NB4 (cell line): ENCODE data around the gene MADCAM1.
A peak's percentile ranks its signal among the peaks of the same experiment; 100 is the strongest.

Source experiments
- DNase-seq: peaks from one replicate; pipeline ENCODE4 v3.0.0; 2010; ENCODE audit warnings: low read depth
- H3K4me3 ChIP-seq: one replicate; pipeline ENCODE4 v1.5.1; 2011; ENCODE audit warnings: mild to moderate bottlenecking, low read depth, low read length, moderate library complexity
- MYC ChIP-seq: IDR thresholded peaks from 2 replicates; pipeline ENCODE4 v1.6.1; 2011; ENCODE audit warnings: low read depth, low read length
- POLR2A ChIP-seq: IDR thresholded peaks from 2 replicates; pipeline ENCODE4 v1.6.1; 2011; ENCODE audit warnings: mild to moderate bottlenecking; ENCODE audit not compliant: insufficient read length; ENCODE audit errors: extremely low read depth
- TF ChIP-seq, protein P1 (sequence below): IDR thresholded peaks from 2 replicates; pipeline ENCODE4 v1.6.1; 2011; ENCODE audit warnings: low read depth, low read length
- TF ChIP-seq, protein P2 (sequence below): IDR thresholded peaks from one replicate; pipeline ENCODE4 v1.5.1; 2012; ENCODE audit warnings: low read depth, low read length

The MADCAM1 gene

DNA sequence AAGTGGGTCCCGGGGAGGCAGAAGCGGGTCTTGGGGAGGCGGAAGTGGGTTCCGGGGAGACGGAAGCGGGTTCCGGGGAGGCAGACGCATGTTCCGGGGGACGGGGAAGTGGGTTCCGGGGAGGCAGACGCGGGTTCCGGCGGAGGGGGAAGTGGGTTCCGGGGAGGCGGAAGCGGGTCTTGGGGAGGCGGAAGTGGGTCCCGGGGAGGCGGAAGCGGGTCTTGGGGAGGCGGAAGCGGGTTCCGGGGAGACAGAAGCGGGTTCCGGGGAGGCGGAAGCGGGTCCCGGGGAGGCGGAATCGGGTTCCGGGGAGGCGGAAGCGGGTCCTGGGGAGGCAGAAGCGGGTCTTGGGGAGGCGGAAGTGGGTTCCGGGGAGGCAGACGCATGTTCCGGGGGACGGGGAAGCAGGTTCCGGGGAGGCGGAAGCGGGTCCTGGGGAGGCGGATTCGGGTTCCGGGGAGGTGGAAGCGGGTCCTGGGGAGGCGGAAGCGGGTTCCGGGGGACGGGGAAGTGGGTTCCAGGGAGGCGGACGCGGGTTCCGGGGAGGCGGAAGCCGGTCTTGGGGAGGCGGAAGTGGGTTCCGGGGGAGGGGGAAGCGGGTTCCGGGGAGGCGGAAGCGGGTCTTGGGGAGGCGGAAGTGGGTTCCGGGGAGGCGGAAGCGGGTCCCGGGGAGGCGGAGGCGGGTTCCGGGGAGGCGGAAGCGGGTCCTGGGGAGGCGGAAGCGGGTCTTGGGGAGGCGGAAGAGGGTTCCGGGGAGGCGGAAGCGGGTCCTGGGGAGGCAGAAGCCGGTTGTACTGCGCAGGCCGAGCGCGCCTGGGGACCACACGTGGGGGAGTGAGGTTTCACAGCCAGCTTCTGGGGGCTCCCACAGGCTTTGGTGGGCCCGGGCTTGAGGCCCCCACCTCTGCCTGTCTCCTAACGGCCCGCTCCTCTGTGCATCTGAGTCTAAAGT, 37.9 kb upstream of the MADCAM1 start:
- no peak for TF ChIP-seq MYC
- TF ChIP-seq, protein P1, sequence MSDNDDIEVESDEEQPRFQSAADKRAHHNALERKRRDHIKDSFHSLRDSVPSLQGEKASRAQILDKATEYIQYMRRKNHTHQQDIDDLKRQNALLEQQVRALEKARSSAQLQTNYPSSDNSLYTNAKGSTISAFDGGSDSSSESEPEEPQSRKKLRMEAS = no peak
- no peak for DNase-seq
- H3K4me3 ChIP-seq = no peak overlapping the region

DNA sequence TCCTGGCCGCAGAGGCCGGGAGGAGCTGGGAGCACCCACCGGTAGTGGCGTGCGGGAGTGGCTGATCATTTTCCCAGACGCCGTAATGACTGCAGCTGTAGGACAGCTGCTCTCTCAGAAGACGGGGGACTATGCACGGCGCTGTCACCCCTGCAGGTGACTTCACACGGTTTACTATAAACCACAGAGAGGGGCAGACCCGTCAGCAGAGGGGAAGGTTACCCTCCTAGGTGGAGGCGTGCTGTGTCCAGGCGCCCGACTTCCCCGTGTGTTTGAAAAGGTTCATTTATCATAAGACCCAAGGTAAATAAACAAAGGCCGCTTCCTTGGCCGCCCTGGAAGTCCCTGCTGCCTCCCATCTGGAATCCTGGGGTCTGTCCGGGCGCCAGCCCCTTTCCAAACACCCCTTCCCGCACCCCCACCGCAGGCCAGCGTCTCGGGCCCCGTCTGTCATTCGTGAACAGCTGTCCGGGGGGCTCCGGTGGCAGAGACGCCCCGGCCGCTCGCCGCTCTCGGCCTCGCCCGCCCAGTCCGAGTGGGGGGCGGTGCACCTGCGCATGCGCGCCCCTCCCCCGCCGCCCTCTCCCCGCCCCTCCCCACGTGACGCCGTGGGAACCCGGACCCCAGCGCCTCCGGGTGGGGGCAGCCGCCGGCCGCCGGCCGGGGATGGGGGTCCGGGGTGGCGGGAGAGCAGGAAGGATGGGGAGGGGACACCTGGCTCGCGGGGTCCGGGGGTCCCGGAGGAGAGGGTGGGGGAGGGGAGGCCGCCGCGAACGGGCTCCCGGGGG, 36.4 kb upstream of the MADCAM1 start:
- TF ChIP-seq, protein P1 = no peak
- no peak for TF ChIP-seq POLR2A
- no peak for TF ChIP-seq MYC
- TF ChIP-seq, protein P2, sequence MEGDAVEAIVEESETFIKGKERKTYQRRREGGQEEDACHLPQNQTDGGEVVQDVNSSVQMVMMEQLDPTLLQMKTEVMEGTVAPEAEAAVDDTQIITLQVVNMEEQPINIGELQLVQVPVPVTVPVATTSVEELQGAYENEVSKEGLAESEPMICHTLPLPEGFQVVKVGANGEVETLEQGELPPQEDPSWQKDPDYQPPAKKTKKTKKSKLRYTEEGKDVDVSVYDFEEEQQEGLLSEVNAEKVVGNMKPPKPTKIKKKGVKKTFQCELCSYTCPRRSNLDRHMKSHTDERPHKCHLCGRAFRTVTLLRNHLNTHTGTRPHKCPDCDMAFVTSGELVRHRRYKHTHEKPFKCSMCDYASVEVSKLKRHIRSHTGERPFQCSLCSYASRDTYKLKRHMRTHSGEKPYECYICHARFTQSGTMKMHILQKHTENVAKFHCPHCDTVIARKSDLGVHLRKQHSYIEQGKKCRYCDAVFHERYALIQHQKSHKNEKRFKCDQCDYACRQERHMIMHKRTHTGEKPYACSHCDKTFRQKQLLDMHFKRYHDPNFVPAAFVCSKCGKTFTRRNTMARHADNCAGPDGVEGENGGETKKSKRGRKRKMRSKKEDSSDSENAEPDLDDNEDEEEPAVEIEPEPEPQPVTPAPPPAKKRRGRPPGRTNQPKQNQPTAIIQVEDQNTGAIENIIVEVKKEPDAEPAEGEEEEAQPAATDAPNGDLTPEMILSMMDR = no peak
- DNase-seq = peak; percentile 20
- H3K4me3 ChIP-seq = no peak overlapping the region

DNA sequence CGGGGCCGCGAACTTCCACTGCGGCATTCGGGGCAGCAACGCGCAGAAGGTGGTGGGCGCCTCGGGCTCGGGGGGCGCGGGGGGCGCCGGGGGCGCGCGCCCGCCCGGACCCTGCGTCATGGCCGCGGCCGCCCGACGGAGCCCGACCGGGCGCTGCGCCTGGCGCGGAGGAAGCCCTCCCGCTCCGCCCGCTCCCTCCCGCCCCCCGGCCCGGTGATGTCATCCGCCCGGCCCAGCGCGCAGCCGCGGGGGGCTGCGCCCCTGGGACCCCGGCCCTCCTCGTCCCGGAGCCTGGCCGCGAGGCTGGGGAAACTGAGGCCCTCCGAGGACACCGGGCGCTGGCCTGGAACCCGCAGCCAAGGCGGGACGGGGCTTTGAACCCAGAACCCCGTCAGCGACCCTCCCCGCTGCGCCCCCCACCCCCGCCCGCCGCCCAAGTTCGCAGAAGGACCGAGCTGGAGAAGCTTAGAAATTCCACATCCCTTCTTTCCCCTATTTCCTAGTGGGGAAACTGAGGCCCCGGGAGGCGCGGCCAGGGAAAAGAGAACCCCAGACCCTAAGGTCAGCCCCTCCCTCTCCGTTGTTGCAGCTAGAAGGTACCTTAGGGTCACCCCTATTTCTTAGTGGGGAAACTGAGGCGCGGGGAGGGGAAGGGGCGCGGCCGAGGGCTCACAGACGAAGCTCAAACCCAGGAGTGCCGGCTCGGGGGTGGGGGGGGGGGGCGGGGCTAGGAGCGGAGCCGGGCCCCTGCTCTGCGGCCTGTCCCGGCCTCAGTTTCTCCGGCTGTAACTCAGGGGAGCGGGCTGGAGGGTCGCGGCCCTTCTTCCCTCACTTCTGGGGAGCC, 35.2 kb upstream of the MADCAM1 start, which contains the start of gene SHC2:
Gene SHC2, minus strand, starts transcription at position 157 of the 844 bp plus-strand sequence. Its CDS starts 37 bp downstream, at position 120.
- TF ChIP-seq POLR2A (no peak), MYC (no peak)
- TF ChIP-seq, protein P1 = no peak
- no peak within 1 kb of the TSS for H3K4me3 ChIP-seq
- DNase-seq = no peak

DNA sequence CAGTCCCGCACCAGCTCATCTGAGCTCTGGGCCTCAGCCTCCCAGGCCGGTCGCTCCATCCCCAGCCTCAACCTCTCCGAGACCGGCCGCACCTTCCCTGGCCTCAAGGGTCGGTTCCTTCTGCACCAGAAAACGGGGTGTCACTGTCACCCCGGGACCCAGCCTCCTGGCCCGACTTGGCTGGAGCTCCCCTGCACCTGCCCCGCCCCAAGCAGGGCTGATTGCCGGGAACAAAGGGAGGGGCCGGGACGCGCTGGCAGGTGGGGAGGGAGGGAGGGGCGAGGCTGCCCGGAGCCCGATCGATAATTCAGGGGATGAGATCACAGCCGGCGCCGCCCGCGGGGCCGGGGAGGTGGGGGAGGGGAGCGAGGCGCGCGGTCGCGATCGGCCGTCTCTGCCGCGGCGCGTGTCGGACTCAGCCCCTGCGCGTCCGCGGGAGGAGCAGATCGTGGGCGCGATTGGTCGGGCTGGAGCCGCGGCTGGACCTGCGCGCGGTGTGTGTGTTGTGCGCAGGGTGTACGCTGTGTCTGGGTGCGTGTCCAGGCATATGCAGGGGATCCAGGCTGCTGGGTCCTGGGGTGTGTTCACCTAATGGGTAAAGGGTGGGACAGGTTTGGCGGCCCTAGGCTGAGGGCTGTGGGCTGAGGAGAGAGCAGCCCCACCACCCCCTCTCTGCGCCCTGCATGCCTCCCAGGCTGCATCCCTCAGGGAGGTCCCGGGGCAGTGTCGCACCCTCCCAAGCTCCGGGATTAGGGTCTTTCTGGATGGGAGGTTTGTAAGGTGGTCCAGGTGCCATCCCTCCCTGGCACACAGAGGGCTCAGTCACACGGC, 34.4 kb upstream of the MADCAM1 start:
- TF ChIP-seq, protein P2 = no peak
- TF ChIP-seq POLR2A = no peak
- no peak overlapping the region for H3K4me3 ChIP-seq
- DNase-seq = no peak

DNA sequence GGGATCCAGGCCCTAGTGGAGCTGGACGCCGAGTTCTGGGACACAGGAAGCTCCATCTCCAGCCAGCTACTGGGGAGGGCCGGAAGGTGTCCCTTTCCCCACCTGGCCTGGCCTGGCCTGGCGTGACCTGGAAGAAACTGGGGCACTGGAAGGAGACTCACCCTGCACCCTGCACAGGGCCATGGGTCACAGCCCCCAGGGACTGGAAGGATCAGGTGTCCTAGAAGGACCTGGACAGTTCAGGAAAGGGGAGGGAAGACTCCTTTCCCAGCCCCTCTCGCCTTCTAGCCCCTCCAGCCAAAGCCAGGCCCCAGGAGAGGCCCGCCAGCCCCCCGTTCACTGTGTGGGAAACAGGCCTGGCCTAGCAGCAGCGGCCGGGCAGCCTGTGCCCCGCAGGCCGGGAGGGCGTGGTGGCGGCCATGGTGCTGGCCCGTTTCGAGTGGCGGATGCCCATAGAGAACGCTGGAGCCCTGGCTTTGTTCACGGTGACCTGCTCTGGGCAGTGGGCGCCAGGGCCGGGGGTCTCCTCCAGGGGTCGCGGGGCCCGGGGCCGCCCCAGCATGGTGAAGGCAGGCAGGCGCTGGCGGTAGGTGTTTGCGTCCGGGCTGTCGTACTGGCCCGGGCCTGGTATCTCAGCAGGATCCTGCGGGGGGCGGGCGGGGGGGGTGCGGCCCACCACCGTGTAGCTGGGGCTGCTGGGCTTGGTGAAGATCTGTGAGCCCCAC, 32.6 kb upstream of the MADCAM1 start:
- no peak for TF ChIP-seq POLR2A
- TF ChIP-seq MYC = no peak
- TF ChIP-seq, protein P1 = no peak
- TF ChIP-seq, protein P2 = no peak
- DNase-seq = no peak
- H3K4me3 ChIP-seq = no peak overlapping the region

DNA sequence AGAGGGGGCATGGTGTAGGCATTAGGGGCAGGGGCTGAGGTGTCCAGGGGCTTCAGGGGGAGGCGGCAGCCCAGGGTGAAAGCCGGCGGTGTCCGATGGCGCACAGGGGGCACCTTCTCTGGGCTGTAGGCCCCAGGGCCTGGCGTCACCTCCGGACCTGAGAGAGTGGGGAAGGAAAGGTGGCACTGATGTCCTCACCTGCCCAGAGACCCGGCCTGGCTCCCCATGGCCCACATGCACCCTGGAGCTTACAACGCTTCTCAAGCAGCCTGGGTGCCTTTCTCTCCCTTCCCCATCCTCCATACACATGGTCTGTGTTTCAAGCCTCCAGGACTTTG, 32.1 kb upstream of the MADCAM1 start:
- H3K4me3 ChIP-seq = no peak overlapping the region
- TF ChIP-seq, protein P2 = no peak
- TF ChIP-seq, protein P1 = no peak
- TF ChIP-seq MYC (no peak), POLR2A (no peak)
- DNase-seq = no peak
